ENCODE measurements around the gene TMEM269. TPM values are rescaled to one million over a fixed set of nuclear protein-coding genes. Genes with fewer than 3 reads are reported as not detected.

The TMEM269 gene
- total RNA-seq, 5 donors from 2014 or later (not counting 1 experiment from before 2014, with no cell fraction given) = 0.20 to 1.7 (median 0.88) TPM

DNA sequence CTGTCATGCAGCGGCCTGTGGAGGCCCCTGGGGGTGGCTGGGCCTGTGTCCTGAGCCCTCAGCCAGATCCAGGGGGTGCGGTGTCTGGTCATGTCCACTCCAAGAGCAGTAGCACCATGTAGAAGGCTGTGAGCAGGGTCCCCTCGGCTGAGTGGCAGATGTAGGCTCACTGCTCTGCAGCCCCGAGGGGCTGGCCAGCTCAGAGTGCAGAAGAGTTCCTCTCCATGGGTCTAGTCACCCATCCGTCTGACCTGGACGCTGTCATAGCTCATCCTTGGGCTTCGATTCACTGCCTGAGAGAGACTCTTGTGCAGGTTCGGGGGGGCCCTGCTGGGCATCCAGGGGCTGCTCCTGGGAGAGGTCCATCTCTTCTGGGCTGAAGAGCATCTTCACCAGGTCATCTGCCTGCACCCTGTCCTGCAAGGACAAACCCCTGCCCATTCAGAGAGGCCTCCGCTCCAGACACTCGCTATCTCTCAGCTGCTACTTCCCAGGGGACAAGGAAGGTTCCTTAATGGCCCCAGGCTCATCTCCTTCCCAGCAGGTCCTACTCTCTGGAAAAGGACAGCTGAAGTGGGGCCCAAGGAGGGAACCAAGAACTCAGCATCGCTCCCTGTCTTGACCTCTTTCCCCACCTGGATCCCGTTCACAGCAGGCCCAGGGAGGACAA, 38.2 kb upstream of the TMEM269 start:
- no peak for ATAC-seq (replicated peaks in 1 of 4)
- Histone ChIP-seq H3K4me3 (ENCODE audit: control insufficient read depth in 1 of 2, extremely low read depth in 1 of 2, low read length in 1 of 2) (no peak overlapping the region), H3K9me3 (no peaks in the 10 kb centered on the region), H3K36me3 (ENCODE audit: control insufficient read depth in 2 of 2, extremely low read depth in 1 of 2, insufficient read depth in 1 of 2, low read length in 1 of 2) (peaks cover 8 to 47% of the 10 kb centered on the region in 2 donors), H3K4me1 (ENCODE audit: control insufficient read depth in 1 of 2, extremely low read depth in 1 of 2, insufficient read depth in 2 of 2, low read length in 2 of 2) (peaks cover 0 to 2% of the 10 kb centered on the region in 2 experiments), H3K27ac (ENCODE audit: low read length) (no peak overlapping the region), H3K27me3 (replicated peaks in 1 of 2; ENCODE audit: control insufficient read depth in 2 of 2, extremely low read depth in 1 of 2, insufficient read depth in 2 of 2, low read length in 1 of 2) (no peaks in the 10 kb centered on the region)
- Mint-ChIP-seq H3K4me1 (no peaks in the 10 kb centered on the region), H3K27me3 (no peaks in the 10 kb centered on the region), H3K36me3 (peaks cover 27% of the 10 kb centered on the region), H3K9me3 (peaks cover 0 to under 1% (median 0%) of the 10 kb centered on the region in 3 donors), H3K4me3 (no peak overlapping the region), H3K27ac (no peak overlapping the region)
- 97% methylated on average over 12 of the region's 12 CpGs for WGBS (ENCODE audit: insufficient coverage)
- ChIA-PET CTCF (interaction anchor here in 1 of 2 donors (0.9 kb wide), 1 partner anchor 168 kb away, joined by 4 read pairs; no protein-coding TSS in a partner anchor), POLR2A (interaction anchor here in 1 of 2 donors (0.5 kb wide), 1 partner anchor 19 kb away, joined by 6 read pairs; no protein-coding TSS in a partner anchor)
- DNase-seq = no peak

- no peak overlapping the region for H3K27ac ChIP-seq (ENCODE audit: low read length)
Observed at GRCh38 chr1:42747125-42747524, 37.7 kb upstream of the TMEM269 start.

DNA sequence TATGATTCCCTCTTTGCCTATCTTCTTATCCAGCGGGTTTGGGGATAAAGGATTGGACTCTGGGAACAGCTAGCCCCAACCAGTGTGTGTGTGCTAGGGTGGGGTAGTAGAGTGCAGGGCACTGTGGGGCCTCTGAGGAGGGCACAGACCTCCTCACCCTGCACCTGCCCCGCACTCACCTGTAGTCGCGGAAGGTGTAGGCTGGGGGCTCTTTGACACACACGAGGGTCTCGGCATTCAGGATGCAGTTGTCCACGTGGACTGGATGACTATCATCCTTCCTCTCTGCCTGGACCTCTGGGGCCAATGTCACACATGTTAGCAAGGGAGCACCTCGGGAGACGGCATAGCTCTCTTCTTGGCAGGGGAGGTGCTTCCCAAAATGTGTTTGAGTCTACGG, 36.8 kb upstream of the TMEM269 start:
- 93% methylated on average over 9 of the region's 10 CpGs for WGBS (ENCODE audit: insufficient coverage)
- DNase-seq (no peak), ATAC-seq (replicated peaks in 1 of 4) (no peak)
- H3K4me3 ChIP-seq (ENCODE audit: control insufficient read depth in 1 of 2, extremely low read depth in 1 of 2, low read length in 1 of 2) = no peak overlapping the region
- peaks cover 0 to 5% (median 0%) of the 10 kb centered on the region in 3 donors for H3K9me3 Mint-ChIP-seq
- H3K9me3 ChIP-seq = no peaks in the 10 kb centered on the region
- ChIA-PET POLR2A (no interaction called here), CTCF (interaction anchor here in 1 of 2 donors (0.6 kb wide), 1 partner anchor 1710 kb away, joined by 8 read pairs; no protein-coding TSS in a partner anchor)
- H3K27me3 Mint-ChIP-seq = no peaks in the 10 kb centered on the region
- no peaks in the 10 kb centered on the region for H3K27me3 ChIP-seq (replicated peaks in 1 of 2; ENCODE audit: control insufficient read depth in 2 of 2, extremely low read depth in 1 of 2, insufficient read depth in 2 of 2, low read length in 1 of 2)
- H3K36me3 ChIP-seq (ENCODE audit: control insufficient read depth in 2 of 2, extremely low read depth in 1 of 2, insufficient read depth in 1 of 2, low read length in 1 of 2) = peaks cover 8 to 62% of the 10 kb centered on the region in 2 donors
- H3K4me3 Mint-ChIP-seq = no peak overlapping the region
- no peak overlapping the region for H3K27ac Mint-ChIP-seq
- peaks cover 0 to 2% of the 10 kb centered on the region in 2 experiments for H3K4me1 ChIP-seq (ENCODE audit: control insufficient read depth in 1 of 2, extremely low read depth in 1 of 2, insufficient read depth in 2 of 2, low read length in 2 of 2)
- H3K27ac ChIP-seq (ENCODE audit: low read length) = no peak overlapping the region
- H3K4me1 Mint-ChIP-seq = no peaks in the 10 kb centered on the region
- peaks cover 42% of the 10 kb centered on the region for H3K36me3 Mint-ChIP-seq

More at GRCh38 chr1:42747125-42747524, 37.7 kb upstream of the TMEM269 start:
- no peaks in the 10 kb centered on the region for H3K9me3 ChIP-seq
- no peak overlapping the region for H3K4me3 ChIP-seq (ENCODE audit: control insufficient read depth in 1 of 2, extremely low read depth in 1 of 2, low read length in 1 of 2)
- no peaks in the 10 kb centered on the region for H3K27me3 ChIP-seq (replicated peaks in 1 of 2; ENCODE audit: control insufficient read depth in 2 of 2, extremely low read depth in 1 of 2, insufficient read depth in 2 of 2, low read length in 1 of 2)
- H3K4me1 Mint-ChIP-seq = no peaks in the 10 kb centered on the region
- H3K9me3 Mint-ChIP-seq = peaks cover 0 to 5% (median 0%) of the 10 kb centered on the region in 3 donors
- no peak overlapping the region for H3K27ac Mint-ChIP-seq
- H3K4me1 ChIP-seq (ENCODE audit: control insufficient read depth in 1 of 2, extremely low read depth in 1 of 2, insufficient read depth in 2 of 2, low read length in 2 of 2) = peaks cover 0 to 2% of the 10 kb centered on the region in 2 experiments
- CTCF ChIA-PET = interaction anchor here in 1 of 2 donors (0.9 kb wide), 1 partner anchor 169 kb away, joined by 4 read pairs; no protein-coding TSS in a partner anchor
- no peaks in the 10 kb centered on the region for H3K27me3 Mint-ChIP-seq
- DNase-seq = peak in 29 of 35 experiments; percentile 9 to 67 (median 32)
- H3K36me3 ChIP-seq (ENCODE audit: control insufficient read depth in 2 of 2, extremely low read depth in 1 of 2, insufficient read depth in 1 of 2, low read length in 1 of 2) = peaks cover 8 to 53% of the 10 kb centered on the region in 2 donors
- WGBS (ENCODE audit: insufficient coverage) = 81% methylated on average over 13 of the region's 14 CpGs
- POLR2A ChIA-PET = interaction anchor here in 1 of 2 donors (0.5 kb wide), 1 partner anchor 19 kb away, joined by 6 read pairs; no protein-coding TSS in a partner anchor
- no peak overlapping the region for H3K4me3 Mint-ChIP-seq
- peaks cover 33% of the 10 kb centered on the region for H3K36me3 Mint-ChIP-seq
- peak in 3 of 4 experiments; percentile 35 to 60 (median 51) for ATAC-seq (replicated peaks in 1 of 4)

- Mint-ChIP-seq H3K27me3 (no peaks in the 10 kb centered on the region), H3K36me3 (peaks cover 46% of the 10 kb centered on the region), H3K4me1 (no peaks in the 10 kb centered on the region), H3K9me3 (peaks cover 0 to 5% (median 0%) of the 10 kb centered on the region in 3 donors), H3K4me3 (no peak overlapping the region), H3K27ac (peak overlapping the region in 1 of 2 donors; percentile 29)
- ChIA-PET CTCF (interaction anchor here (0.6 to 0.8 kb wide), 3 partner anchors 171 to 1860 kb away, joined by 3 to 8 read pairs (median 4); no protein-coding TSS in a partner anchor), POLR2A (no interaction called here)
- DNase-seq (no peak), ATAC-seq (replicated peaks in 1 of 4) (no peak)
- no peaks in the 10 kb centered on the region for H3K27me3 ChIP-seq (replicated peaks in 1 of 2; ENCODE audit: control insufficient read depth in 2 of 2, extremely low read depth in 1 of 2, insufficient read depth in 2 of 2, low read length in 1 of 2)
- WGBS (ENCODE audit: insufficient coverage) = 94% methylated on average over 11 of the region's 14 CpGs
- H3K27ac ChIP-seq (ENCODE audit: low read length) = no peak overlapping the region
- H3K4me3 ChIP-seq (ENCODE audit: control insufficient read depth in 1 of 2, extremely low read depth in 1 of 2, low read length in 1 of 2) = no peak overlapping the region
- H3K4me1 ChIP-seq (ENCODE audit: control insufficient read depth in 1 of 2, extremely low read depth in 1 of 2, insufficient read depth in 2 of 2, low read length in 2 of 2) = peaks cover 0 to 2% of the 10 kb centered on the region in 2 experiments
- no peaks in the 10 kb centered on the region for H3K9me3 ChIP-seq
- H3K36me3 ChIP-seq (ENCODE audit: control insufficient read depth in 2 of 2, extremely low read depth in 1 of 2, insufficient read depth in 1 of 2, low read length in 1 of 2) = peaks cover 8 to 67% of the 10 kb centered on the region in 2 donors
Observed at GRCh38 chr1:42748461-42749410, 36.1 kb upstream of the TMEM269 start.

DNA sequence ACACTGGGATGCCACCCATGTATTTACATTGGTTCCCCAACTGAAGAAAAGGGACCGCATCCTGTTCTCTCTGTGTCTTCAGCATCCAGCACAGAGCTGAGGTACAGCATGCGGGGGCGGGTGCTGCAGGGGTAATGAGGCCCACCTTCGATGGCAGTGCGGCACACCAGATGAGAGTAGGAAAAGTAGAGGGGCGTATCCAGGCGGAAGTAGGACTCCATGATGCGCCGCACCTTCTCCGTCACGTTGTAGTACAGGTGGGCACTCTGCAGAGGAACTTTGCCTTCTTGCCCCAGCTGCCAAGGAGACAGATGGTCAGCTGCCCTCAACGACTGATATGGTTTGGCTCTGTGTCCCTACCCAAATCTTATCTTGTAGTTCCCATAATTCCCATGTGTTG, 34.8 kb upstream of the TMEM269 start:
- Histone ChIP-seq H3K4me1 (ENCODE audit: control insufficient read depth in 1 of 2, extremely low read depth in 1 of 2, insufficient read depth in 2 of 2, low read length in 2 of 2) (peaks cover 0 to 2% of the 10 kb centered on the region in 2 experiments), H3K9me3 (no peaks in the 10 kb centered on the region), H3K4me3 (ENCODE audit: control insufficient read depth in 1 of 2, extremely low read depth in 1 of 2, low read length in 1 of 2) (no peak overlapping the region), H3K27ac (ENCODE audit: low read length) (no peak overlapping the region), H3K36me3 (ENCODE audit: control insufficient read depth in 2 of 2, extremely low read depth in 1 of 2, insufficient read depth in 1 of 2, low read length in 1 of 2) (peaks cover 14 to 80% of the 10 kb centered on the region in 2 donors), H3K27me3 (replicated peaks in 1 of 2; ENCODE audit: control insufficient read depth in 2 of 2, extremely low read depth in 1 of 2, insufficient read depth in 2 of 2, low read length in 1 of 2) (no peaks in the 10 kb centered on the region)
- ATAC-seq (replicated peaks in 1 of 4) = no peak
- no peak for DNase-seq
- Mint-ChIP-seq H3K27me3 (no peaks in the 10 kb centered on the region), H3K9me3 (peaks cover 0 to 5% (median 0%) of the 10 kb centered on the region in 3 donors), H3K4me3 (peak overlapping the region in 1 of 3 donors; percentile 6), H3K4me1 (no peaks in the 10 kb centered on the region), H3K36me3 (peaks cover 57% of the 10 kb centered on the region), H3K27ac (no peak overlapping the region)
- 99% methylated on average over 9 of the region's 12 CpGs for WGBS (ENCODE audit: insufficient coverage)
- ChIA-PET CTCF (interaction anchor here in 1 of 2 donors (0.8 kb wide), 1 partner anchor 172 kb away, joined by 4 read pairs; no protein-coding TSS in a partner anchor), POLR2A (no interaction called here)
